ENCODE data around the gene LARGE2. TPM values are rescaled to one million over a fixed set of nuclear protein-coding genes. Genes with fewer than 3 reads are reported as not detected.

Gene LARGE2
- total RNA-seq, 1 experiment from 2014 or later: 10.8 TPM

Other genes starting within 250 kb of the LARGE2 start
- 4.5 and 4.8 TPM in 2 replicates for gene SLC35C1, start 117.5 kb upstream of the LARGE2 start, total RNA-seq (2014; rRNA removed; shearing (Covaris generic); ENCODE audit: low replicate concordance)
- gene CRY2, start 75.2 kb upstream of the LARGE2 start, total RNA-seq (2014; rRNA removed; shearing (Covaris generic); ENCODE audit: low replicate concordance): 12.5 and 16.1 TPM in 2 replicates
- gene MAPK8IP1, start 37.0 kb upstream of the LARGE2 start, total RNA-seq (2014; rRNA removed; shearing (Covaris generic); ENCODE audit: low replicate concordance): 0.83 TPM in 1 of 2 replicates, not detected in the other
- 2.3 and 3.9 TPM in 2 replicates for gene FREY1, start 15.4 kb upstream of the LARGE2 start, total RNA-seq (2014; rRNA removed; shearing (Covaris generic); ENCODE audit: low replicate concordance)
- 83.3 and 89.3 TPM in 2 replicates for gene PEX16, start 4.8 kb upstream of the LARGE2 start, total RNA-seq (2014; rRNA removed; shearing (Covaris generic); ENCODE audit: low replicate concordance)
- gene PHF21A, start 198.8 kb downstream of the LARGE2 start, total RNA-seq (2014; rRNA removed; shearing (Covaris generic); ENCODE audit: low replicate concordance): 33.0 and 51.7 TPM in 2 replicates

All from Karpas-422 (cell line).